ENCODE results near the gene RPRM.

RPRM gene

GRCh38 chr2:153433403-153433802, 45.2 kb downstream of the RPRM start:
- H3K36me3 Mint-ChIP-seq (ENCODE audit: insufficient read depth) = no peaks in the 10 kb centered on the region
- ATAC-seq (replicated peaks) (no peak), DNase-seq (no peak)
- H3K4me3 Mint-ChIP-seq = no peak overlapping the region
- no peak overlapping the region for H3K27ac Mint-ChIP-seq
- H3K9me3 Mint-ChIP-seq = peaks cover 0 to 2% of the 10 kb centered on the region in 2 donors
- no peaks in the 10 kb centered on the region for H3K4me1 Mint-ChIP-seq (ENCODE audit: low read depth in 2 of 2)
- no peaks in the 10 kb centered on the region for H3K27me3 Mint-ChIP-seq

GRCh38 chr2:153432381-153432780, 46.2 kb downstream of the RPRM start:
- no peak for DNase-seq
- Mint-ChIP-seq H3K4me1 (ENCODE audit: low read depth in 2 of 2) (no peaks in the 10 kb centered on the region), H3K9me3 (peaks cover 0 to 2% of the 10 kb centered on the region in 2 donors), H3K27me3 (no peaks in the 10 kb centered on the region), H3K36me3 (ENCODE audit: insufficient read depth) (no peaks in the 10 kb centered on the region), H3K4me3 (no peak overlapping the region), H3K27ac (no peak overlapping the region)
- no peak for ATAC-seq (replicated peaks)

GRCh38 chr2:153431114-153431513, 47.4 kb downstream of the RPRM start:
- Mint-ChIP-seq H3K9me3 (peaks cover 0 to 2% of the 10 kb centered on the region in 2 donors), H3K4me1 (ENCODE audit: low read depth in 2 of 2) (no peaks in the 10 kb centered on the region), H3K4me3 (no peak overlapping the region), H3K27me3 (no peaks in the 10 kb centered on the region), H3K36me3 (ENCODE audit: insufficient read depth) (no peaks in the 10 kb centered on the region), H3K27ac (no peak overlapping the region)
- no peak for DNase-seq
- no peak for ATAC-seq (replicated peaks)
